ENCODE measurements around the gene ENOX1.

The ENOX1 gene

DNA sequence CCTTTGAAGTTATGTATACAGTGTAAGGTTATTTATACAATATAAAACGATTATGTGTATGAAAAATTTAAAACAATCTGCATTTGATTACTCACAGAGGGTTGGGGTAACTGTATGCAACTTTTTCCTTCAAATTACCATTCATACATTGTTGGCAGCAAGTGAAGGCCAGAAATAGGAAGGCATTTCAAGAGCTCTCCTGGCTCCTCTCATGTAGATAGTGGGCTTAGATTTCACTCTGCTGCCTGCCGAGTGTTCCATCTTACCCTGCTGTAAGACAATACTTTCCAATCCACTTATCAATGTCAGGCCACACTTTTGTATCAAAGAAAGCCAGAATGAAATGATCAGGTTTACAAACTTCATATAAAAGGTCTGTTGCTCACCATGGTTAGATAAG, 518.1 kb downstream of the ENOX1 start:
- Histone ChIP-seq H3K4me2 (ENCODE audit: low read length) (no peak overlapping the region), H4K8ac (ENCODE audit: low read depth, low read length) (no peak overlapping the region), H2AK5ac (ENCODE audit: low read length) (no peak overlapping the region), H3K9ac (ENCODE audit: low read length) (no peak overlapping the region), H3K36me3 (ENCODE audit: control insufficient read depth, insufficient read depth, low read length) (no peaks in the 10 kb centered on the region), H4K5ac (ENCODE audit: low read length) (no peak overlapping the region), H3K27ac (ENCODE audit: low read depth, low read length) (no peak overlapping the region), H3K4me1 (ENCODE audit: control insufficient read depth, low read depth, low read length) (peaks cover 1% of the 10 kb centered on the region), H3K18ac (ENCODE audit: low read length) (no peak overlapping the region), H3K23ac (ENCODE audit: low read length) (no peak overlapping the region), H3K56ac (ENCODE audit: low read length) (no peak overlapping the region), H2BK5ac (ENCODE audit: low read length) (no peak overlapping the region), H3K4me3 (ENCODE audit: low read length) (no peak overlapping the region), H3K27me3 (ENCODE audit: insufficient read depth, low read length, poor library complexity) (no peaks in the 10 kb centered on the region), H2BK120ac (ENCODE audit: low read depth, low read length) (no peak overlapping the region), H3K79me2 (ENCODE audit: control insufficient read depth, insufficient read depth, low read length) (no peaks in the 10 kb centered on the region), H3K79me1 (ENCODE audit: low read length) (no peaks in the 10 kb centered on the region), H2BK15ac (replicated peaks; ENCODE audit: low read depth) (no peak overlapping the region), H3K4ac (ENCODE audit: low read depth, low read length) (no peak overlapping the region)
- no CpG with 5 or more reads among the region's 2 CpGs for WGBS (ENCODE audit: extremely low coverage, insufficient coverage, low lambda C conversion rate)
- DNase-seq, result no peak

DNA sequence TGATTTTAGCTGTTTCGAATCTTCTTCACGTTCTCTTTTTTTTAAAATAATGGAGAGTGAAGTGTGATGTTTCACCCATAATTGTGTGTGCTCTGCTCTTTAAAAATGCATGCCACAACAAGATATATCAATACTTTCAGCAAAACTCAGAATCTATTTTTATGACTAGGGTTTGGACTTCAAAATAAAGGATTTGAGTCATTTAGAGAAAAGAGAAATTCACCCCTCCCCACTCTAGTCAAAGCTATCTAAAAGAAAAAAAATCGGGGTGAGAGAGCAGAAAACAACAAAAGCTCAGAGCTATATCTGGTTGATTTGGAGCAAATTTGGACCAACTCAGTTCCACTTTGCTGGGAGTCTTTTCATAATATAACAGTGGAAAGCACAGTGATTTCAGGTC, 518.9 kb downstream of the ENOX1 start:
- no peaks in the 10 kb centered on the region for H3K27me3 ChIP-seq (ENCODE audit: insufficient read depth, low read length, poor library complexity)
- no peaks in the 10 kb centered on the region for H3K36me3 ChIP-seq (ENCODE audit: control insufficient read depth, insufficient read depth, low read length)
- no CpG with 5 or more reads among the region's 3 CpGs for WGBS (ENCODE audit: extremely low coverage, insufficient coverage, low lambda C conversion rate)
- H3K18ac ChIP-seq (ENCODE audit: low read length), result no peak overlapping the region
- H3K4me3 ChIP-seq (ENCODE audit: low read length), result no peak overlapping the region
- H3K56ac ChIP-seq (ENCODE audit: low read length), result no peak overlapping the region
- H3K4me2 ChIP-seq (ENCODE audit: low read length), result no peak overlapping the region
- no peak for DNase-seq
- no peak overlapping the region for H3K9ac ChIP-seq (ENCODE audit: low read length)
- peaks cover 3% of the 10 kb centered on the region for H3K4me1 ChIP-seq (ENCODE audit: control insufficient read depth, low read depth, low read length)
- no peak overlapping the region for H2AK5ac ChIP-seq (ENCODE audit: low read length)
- H3K23ac ChIP-seq (ENCODE audit: low read length), result no peak overlapping the region
- H2BK15ac ChIP-seq (replicated peaks; ENCODE audit: low read depth), result no peak overlapping the region
- no peaks in the 10 kb centered on the region for H3K79me2 ChIP-seq (ENCODE audit: control insufficient read depth, insufficient read depth, low read length)
- H2BK120ac ChIP-seq (ENCODE audit: low read depth, low read length), result no peak overlapping the region
- H3K27ac ChIP-seq (ENCODE audit: low read depth, low read length), result no peak overlapping the region
- no peaks in the 10 kb centered on the region for H3K79me1 ChIP-seq (ENCODE audit: low read length)
- no peak overlapping the region for H2BK5ac ChIP-seq (ENCODE audit: low read length)
- no peak overlapping the region for H4K5ac ChIP-seq (ENCODE audit: low read length)
- H3K4ac ChIP-seq (ENCODE audit: low read depth, low read length), result no peak overlapping the region
- H4K8ac ChIP-seq (ENCODE audit: low read depth, low read length), result no peak overlapping the region

GRCh38 chr13:43266936-43267615, 519.7 kb downstream of the ENOX1 start:
- no peak overlapping the region for H2BK15ac ChIP-seq (replicated peaks; ENCODE audit: low read depth)
- no peak overlapping the region for H3K4ac ChIP-seq (ENCODE audit: low read depth, low read length)
- WGBS (ENCODE audit: extremely low coverage, insufficient coverage, low lambda C conversion rate), result no CpG with 5 or more reads among the region's 9 CpGs
- no peak overlapping the region for H2BK120ac ChIP-seq (ENCODE audit: low read depth, low read length)
- no peak overlapping the region for H3K4me2 ChIP-seq (ENCODE audit: low read length)
- no peak overlapping the region for H4K5ac ChIP-seq (ENCODE audit: low read length)
- H3K56ac ChIP-seq (ENCODE audit: low read length), result no peak overlapping the region
- H3K27ac ChIP-seq (ENCODE audit: low read depth, low read length), result no peak overlapping the region
- no peak overlapping the region for H2AK5ac ChIP-seq (ENCODE audit: low read length)
- DNase-seq, result no peak
- H3K4me3 ChIP-seq (ENCODE audit: low read length), result no peak overlapping the region
- no peak overlapping the region for H3K23ac ChIP-seq (ENCODE audit: low read length)
- H4K8ac ChIP-seq (ENCODE audit: low read depth, low read length), result no peak overlapping the region
- peaks cover 5% of the 10 kb centered on the region for H3K4me1 ChIP-seq (ENCODE audit: control insufficient read depth, low read depth, low read length)
- H3K27me3 ChIP-seq (ENCODE audit: insufficient read depth, low read length, poor library complexity), result no peaks in the 10 kb centered on the region
- no peak overlapping the region for H3K18ac ChIP-seq (ENCODE audit: low read length)
- H3K79me2 ChIP-seq (ENCODE audit: control insufficient read depth, insufficient read depth, low read length), result no peaks in the 10 kb centered on the region
- no peak overlapping the region for H2BK5ac ChIP-seq (ENCODE audit: low read length)
- no peak overlapping the region for H3K9ac ChIP-seq (ENCODE audit: low read length)
- no peaks in the 10 kb centered on the region for H3K79me1 ChIP-seq (ENCODE audit: low read length)
- H3K36me3 ChIP-seq (ENCODE audit: control insufficient read depth, insufficient read depth, low read length), result no peaks in the 10 kb centered on the region

DNA sequence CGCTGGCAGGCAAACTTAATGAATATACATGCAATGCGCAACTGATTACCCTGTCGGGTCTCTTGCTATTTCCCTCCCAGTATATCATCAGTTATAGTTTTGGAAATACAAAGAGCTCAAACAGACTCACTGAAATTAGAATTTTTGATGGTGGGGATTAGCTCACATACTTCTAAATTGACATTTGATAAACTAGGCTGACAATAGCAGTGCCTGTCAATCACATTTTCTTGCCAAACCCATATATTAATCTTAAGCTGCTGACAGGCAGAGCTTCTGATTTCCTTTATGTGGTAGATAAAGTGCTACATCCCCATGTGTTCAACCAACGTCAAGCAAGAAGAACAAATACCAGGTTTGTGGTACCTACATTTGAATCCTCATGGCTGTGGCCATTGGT, 521.7 kb downstream of the ENOX1 start:
- Histone ChIP-seq H2BK5ac (ENCODE audit: low read length) (no peak overlapping the region), H2BK120ac (ENCODE audit: low read depth, low read length) (no peak overlapping the region), H3K18ac (ENCODE audit: low read length) (no peak overlapping the region), H3K27me3 (ENCODE audit: insufficient read depth, low read length, poor library complexity) (no peaks in the 10 kb centered on the region), H3K4me1 (ENCODE audit: control insufficient read depth, low read depth, low read length) (peaks cover 5% of the 10 kb centered on the region), H4K8ac (ENCODE audit: low read depth, low read length) (no peak overlapping the region), H3K56ac (ENCODE audit: low read length) (no peak overlapping the region), H2BK15ac (replicated peaks; ENCODE audit: low read depth) (no peak overlapping the region), H3K9ac (ENCODE audit: low read length) (no peak overlapping the region), H4K5ac (ENCODE audit: low read length) (no peak overlapping the region), H3K4me2 (ENCODE audit: low read length) (no peak overlapping the region), H3K79me1 (ENCODE audit: low read length) (no peaks in the 10 kb centered on the region), H3K4ac (ENCODE audit: low read depth, low read length) (no peak overlapping the region), H2AK5ac (ENCODE audit: low read length) (no peak overlapping the region), H3K79me2 (ENCODE audit: control insufficient read depth, insufficient read depth, low read length) (no peaks in the 10 kb centered on the region), H3K4me3 (ENCODE audit: low read length) (no peak overlapping the region), H3K36me3 (ENCODE audit: control insufficient read depth, insufficient read depth, low read length) (no peaks in the 10 kb centered on the region), H3K27ac (ENCODE audit: low read depth, low read length) (no peak overlapping the region), H3K23ac (ENCODE audit: low read length) (no peak overlapping the region)
- WGBS (ENCODE audit: extremely low coverage, insufficient coverage, low lambda C conversion rate), result no CpG with 5 or more reads among the region's 4 CpGs
- no peak for DNase-seq

DNA sequence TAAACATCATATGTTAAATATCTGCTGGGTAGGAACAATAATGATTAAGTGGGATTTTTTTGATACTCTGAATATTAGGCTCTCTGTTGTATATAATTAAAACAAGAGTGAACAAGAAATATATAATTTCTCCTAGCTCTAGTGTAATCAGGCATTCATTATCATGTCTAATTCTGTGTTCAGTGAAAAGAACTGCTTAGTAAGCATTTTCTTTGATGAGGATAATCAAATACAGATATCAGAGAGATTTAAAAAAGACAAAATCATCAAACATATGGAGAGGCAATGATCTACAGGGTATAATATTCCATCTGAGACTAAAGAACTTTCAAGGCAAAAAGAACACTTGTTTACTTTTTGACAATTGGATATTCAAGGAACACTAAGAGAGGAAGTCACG, 522.3 kb downstream of the ENOX1 start:
- no CpG with 5 or more reads among the region's 1 CpG for WGBS (ENCODE audit: extremely low coverage, insufficient coverage, low lambda C conversion rate)

DNA sequence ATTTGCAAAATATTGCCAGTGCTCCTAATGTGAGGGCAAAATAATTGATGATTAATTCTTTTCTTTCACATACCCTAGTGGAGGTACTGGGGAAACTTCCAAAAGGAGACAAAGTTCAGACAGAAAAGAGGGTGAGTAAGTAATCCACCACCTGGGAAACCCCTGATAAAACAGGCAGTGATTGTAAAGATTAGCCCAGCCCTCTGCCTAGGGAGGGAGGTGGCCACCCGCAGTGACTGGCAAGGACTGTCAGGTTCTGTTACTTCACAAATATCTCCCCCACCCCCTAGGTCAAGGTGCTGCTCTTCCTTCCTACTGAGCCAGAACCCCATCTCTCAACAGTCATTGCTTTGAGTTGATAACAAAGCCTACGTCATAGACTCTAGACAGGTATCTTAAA, 523.7 kb downstream of the ENOX1 start:
- Histone ChIP-seq H3K4me1 (ENCODE audit: control insufficient read depth, low read depth, low read length) (peaks cover 5% of the 10 kb centered on the region), H2BK120ac (ENCODE audit: low read depth, low read length) (no peak overlapping the region), H3K9ac (ENCODE audit: low read length) (no peak overlapping the region), H2BK15ac (replicated peaks; ENCODE audit: low read depth) (no peak overlapping the region), H2AK5ac (ENCODE audit: low read length) (no peak overlapping the region), H3K79me2 (ENCODE audit: control insufficient read depth, insufficient read depth, low read length) (no peaks in the 10 kb centered on the region), H3K27me3 (ENCODE audit: insufficient read depth, low read length, poor library complexity) (no peaks in the 10 kb centered on the region), H4K5ac (ENCODE audit: low read length) (no peak overlapping the region), H3K36me3 (ENCODE audit: control insufficient read depth, insufficient read depth, low read length) (no peaks in the 10 kb centered on the region), H3K23ac (ENCODE audit: low read length) (no peak overlapping the region), H3K18ac (ENCODE audit: low read length) (no peak overlapping the region), H4K8ac (ENCODE audit: low read depth, low read length) (no peak overlapping the region), H3K4me2 (ENCODE audit: low read length) (no peak overlapping the region), H3K56ac (ENCODE audit: low read length) (no peak overlapping the region), H3K27ac (ENCODE audit: low read depth, low read length) (no peak overlapping the region), H3K4me3 (ENCODE audit: low read length) (no peak overlapping the region), H3K79me1 (ENCODE audit: low read length) (no peaks in the 10 kb centered on the region), H3K4ac (ENCODE audit: low read depth, low read length) (no peak overlapping the region), H2BK5ac (ENCODE audit: low read length) (no peak overlapping the region)
- WGBS (ENCODE audit: extremely low coverage, insufficient coverage, low lambda C conversion rate), result no CpG with 5 or more reads among the region's 2 CpGs
- DNase-seq, result peak; percentile 59

More for the DNA sequence above, 522.3 kb downstream of the ENOX1 start:
- H2BK120ac ChIP-seq (ENCODE audit: low read depth, low read length), result no peak overlapping the region
- H2BK15ac ChIP-seq (replicated peaks; ENCODE audit: low read depth), result no peak overlapping the region
- no peak overlapping the region for H3K4me2 ChIP-seq (ENCODE audit: low read length)
- no peak overlapping the region for H3K56ac ChIP-seq (ENCODE audit: low read length)
- no peaks in the 10 kb centered on the region for H3K79me1 ChIP-seq (ENCODE audit: low read length)
- no peak overlapping the region for H4K8ac ChIP-seq (ENCODE audit: low read depth, low read length)
- no peak overlapping the region for H2AK5ac ChIP-seq (ENCODE audit: low read length)
- no peak overlapping the region for H3K4me3 ChIP-seq (ENCODE audit: low read length)
- no peak for DNase-seq
- no peaks in the 10 kb centered on the region for H3K79me2 ChIP-seq (ENCODE audit: control insufficient read depth, insufficient read depth, low read length)
- H2BK5ac ChIP-seq (ENCODE audit: low read length), result no peak overlapping the region
- no peak overlapping the region for H3K18ac ChIP-seq (ENCODE audit: low read length)
- H3K4me1 ChIP-seq (ENCODE audit: control insufficient read depth, low read depth, low read length), result peaks cover 5% of the 10 kb centered on the region
- H3K23ac ChIP-seq (ENCODE audit: low read length), result no peak overlapping the region
- H3K36me3 ChIP-seq (ENCODE audit: control insufficient read depth, insufficient read depth, low read length), result no peaks in the 10 kb centered on the region
- H4K5ac ChIP-seq (ENCODE audit: low read length), result no peak overlapping the region
- H3K27me3 ChIP-seq (ENCODE audit: insufficient read depth, low read length, poor library complexity), result no peaks in the 10 kb centered on the region
- no peak overlapping the region for H3K9ac ChIP-seq (ENCODE audit: low read length)
- no peak overlapping the region for H3K4ac ChIP-seq (ENCODE audit: low read depth, low read length)
- H3K27ac ChIP-seq (ENCODE audit: low read depth, low read length), result no peak overlapping the region

Data from mesendoderm (in vitro differentiated cells).